Spleen (tissue), 7 donors: Measurements from ENCODE around the gene MAMDC4.

Experiments
- CTCF ChIP-seq, 11 experiments: fragments of 200-600 bp in 7 of 11; fragments of 450-650 bp in 4 of 11; sonication (generic) in 4 of 11; IDR thresholded peaks in 8 of 11; conservative IDR thresholded peaks in 3 of 11; 1 replicate in 7 of 11; 2 replicates in 4 of 11; pipeline versions ENCODE4 v1.4.0 to v1.8.0; 2016 to 2021; ENCODE audit warnings: antibody characterized with exemption in 11 of 11, inconsistent platforms in 4 of 11, mild to moderate bottlenecking in 1 of 11
- POLR2A ChIP-seq, 3 donors: fragments of 450-650 bp; IDR thresholded peaks; one replicate each; pipeline ENCODE4 v1.5.1; 2017; ENCODE audit warnings: antibody characterized with exemption in 3 of 3, mild to moderate bottlenecking in 1 of 3
- POLR2AphosphoS5 ChIP-seq, 3 donors: sonication (generic); formaldehyde crosslinking; IDR thresholded peaks; one replicate each; pipeline ENCODE4 v1.5.1; 2017; ENCODE audit warnings: antibody characterized with exemption in 3 of 3
- donor health status: DM: no; HTN: no; CAD: no; lungs with moderate emphysema.
- donor health status: DM: no; HTN: no; CAD: no.
- donor health status: DM: no; HTN: no; CAD: no.

- peak in 3 of 11 experiments; percentile 4 to 33 (median 19) for TF ChIP-seq CTCF (IDR thresholded peaks at IDR 0.05 in 8 of 11, conservative IDR thresholded peaks at IDR 0.05 in 3 of 11)
- TF ChIP-seq POLR2AphosphoS5 (IDR thresholded peaks at IDR 0.05) = peak; percentile 57 to 72 (median 68)
- TF ChIP-seq POLR2A (IDR thresholded peaks at IDR 0.05) = no peak
Measured at GRCh38 chr9:136882109-136882946, 30.2 kb downstream of the MAMDC4 start.
